HepG2 (cell line): ENCODE data around the gene VASN. TPM values are rescaled to one million over a fixed set of nuclear protein-coding genes. Genes with fewer than 3 reads are reported as not detected.
A peak's percentile ranks its signal among the peaks of the same experiment; 100 is the strongest.

ENCODE experiments used
- ATAC-seq: fragments of 200-7000 bp; cut with Tn5 transposase; 3 replicates; pipeline ENCODE4 v1.9.1; 2020; ENCODE audit warnings: mild to moderate bottlenecking, moderate library complexity
- Bru-seq: library from RNA; stranded (reverse); fragments of 400-500 nt; gene quantifications from one replicate; lab custom pipeline; 2021; lab: Mats Ljungman, UMichigan
- BruChase-seq, 2 experiments: library from RNA; stranded (reverse); fragments of 400-500 nt; gene quantifications; one replicate each; lab custom pipeline; 2021; lab: Mats Ljungman, UMichigan
- BruUV-seq: library from RNA; stranded (reverse); fragments of 400-500 nt; replicated peaks from 2 replicates; lab custom pipeline; 2021; lab: Mats Ljungman, UMichigan
- CTCF ChIA-PET: fragments of 300-600 bp; formaldehyde crosslinking; extraction: SDS; loops from one replicate; lab custom pipeline; 2021; ENCODE audit warnings: low total read pairs, inconsistent platforms, low intra/inter-chr PET ratio; lab: Yijun Ruan, JAX
- POLR2A ChIA-PET: fragments of 350-600 bp; sonication (Branson Sonifier 250); formaldehyde crosslinking; loops from one replicate; lab custom pipeline; 2020; ENCODE audit warnings: antibody characterized with exemption, inconsistent platforms; lab: Yijun Ruan, JAX
- DNase-seq: peaks from one replicate; pipeline ENCODE4 v3.0.0-alpha.2; 2015; ENCODE audit warnings: low spot score
- FAIRE-seq: peaks from 3 replicates; lab custom pipeline; 2011; peaks lifted over from hg19 to GRCh38; lab: Jason Lieb, UNC
- H2AFZ ChIP-seq: one replicate; pipeline ENCODE4 v1.6.1; 2011; ENCODE audit warnings: low read length, inconsistent platforms
- H3K27ac ChIP-seq: fragments of 300-600 bp; 3 replicates; pipeline ENCODE4 v1.8.0; 2011; ENCODE audit warnings: mixed run types, mild to moderate bottlenecking, mixed read lengths, low read length, inconsistent platforms; ENCODE audit not compliant: insufficient read depth; ENCODE audit errors: extremely low read length
- H3K27me3 ChIP-seq, 2 experiments: fragments of 200-600 bp in 1 of 2; 2 replicates in 1 of 2; 3 replicates in 1 of 2; pipeline versions ENCODE4 v1.6.0 to v1.8.0; 2011; ENCODE audit warnings: low read length in 2 of 2, mild to moderate bottlenecking in 2 of 2, moderate library complexity in 2 of 2, inconsistent platforms in 1 of 2; ENCODE audit not compliant: insufficient read depth in 2 of 2, control insufficient read depth in 1 of 2
- H3K36me3 ChIP-seq, 2 experiments: fragments of 200-600 bp in 1 of 2; replicated peaks in 1 of 2; 2 replicates in 1 of 2; 3 replicates in 1 of 2; pipeline versions ENCODE4 v1.5.1 to v1.8.0; 2011; ENCODE audit warnings: low read length in 2 of 2, inconsistent platforms in 1 of 2; ENCODE audit not compliant: insufficient read depth in 2 of 2, control insufficient read depth in 1 of 2
- H3K4me1 ChIP-seq: 2 replicates; pipeline ENCODE4 v1.5.1; 2012; ENCODE audit warnings: low read length, inconsistent platforms; ENCODE audit not compliant: insufficient read depth
- H3K4me2 ChIP-seq: 2 replicates; pipeline ENCODE4 v1.6.0; 2011; ENCODE audit warnings: low read depth, low read length, inconsistent platforms
- H3K4me3 ChIP-seq, 3 experiments: fragments of 200-600 bp in 1 of 3; sonication (generic), shearing (Covaris generic) in 1 of 3; replicated peaks in 1 of 3; 2 replicates each; pipeline ENCODE4 v1.5.1; 2011 to 2016; ENCODE audit warnings: low read length in 3 of 3, inconsistent platforms in 2 of 3, low read depth in 2 of 3, mild to moderate bottlenecking in 2 of 3, control low read depth in 1 of 3, mixed read lengths in 1 of 3; ENCODE audit not compliant: insufficient read depth in 1 of 3
- H3K79me2 ChIP-seq: one replicate; pipeline ENCODE4 v1.6.1; 2011; ENCODE audit warnings: low read length, inconsistent platforms; ENCODE audit not compliant: insufficient read depth
- H3K9ac ChIP-seq: 2 replicates; pipeline ENCODE4 v1.6.0; 2011; ENCODE audit warnings: mild to moderate bottlenecking, low read depth, low read length, inconsistent platforms; ENCODE audit not compliant: insufficient read depth
- H3K9me3 ChIP-seq: 2 replicates; pipeline ENCODE4 v1.5.1; 2012; ENCODE audit warnings: mild to moderate bottlenecking, low read length
- H4K20me1 ChIP-seq: 2 replicates; pipeline ENCODE4 v1.6.0; 2011; ENCODE audit warnings: inconsistent platforms, mild to moderate bottlenecking, low read length, moderate library complexity; ENCODE audit not compliant: insufficient read depth
- CHD4 ChIP-seq: fragments of 200-600 bp; sonication (generic); IDR thresholded peaks from 2 replicates; pipeline ENCODE4 v1.7.0; 2017; ENCODE audit warnings: mild to moderate bottlenecking, low read length, borderline replicate concordance
- FIP1L1 ChIP-seq: fragments of 200-400 bp; formaldehyde crosslinking; IDR thresholded peaks from 2 replicates; pipeline ENCODE4 v1.6.1; 2018; ENCODE audit warnings: low read depth, mild to moderate bottlenecking, low read length, moderate library complexity, borderline replicate concordance; ENCODE audit not compliant: insufficient read depth
- GLI4 ChIP-seq: sonication (generic); formaldehyde crosslinking; IDR thresholded peaks from 2 replicates; pipeline ENCODE4 v1.5.1; 2020; ENCODE audit warnings: missing genetic modification reagents, mild to moderate bottlenecking, moderate library complexity, borderline replicate concordance
- MEF2D ChIP-seq: sonication (generic); formaldehyde crosslinking; IDR thresholded peaks from 2 replicates; pipeline ENCODE4 v1.5.1; 2020; ENCODE audit warnings: mild to moderate bottlenecking, missing genetic modification reagents
- SATB2 ChIP-seq: sonication (generic); formaldehyde crosslinking; IDR thresholded peaks from 2 replicates; pipeline ENCODE4 v1.5.0; 2020; ENCODE audit warnings: missing genetic modification reagents
- SNAI1 ChIP-seq: sonication (generic); formaldehyde crosslinking; IDR thresholded peaks from 2 replicates; pipeline ENCODE4 v1.5.0; 2020; ENCODE audit warnings: mild to moderate bottlenecking, missing genetic modification reagents, borderline replicate concordance
- THAP9 ChIP-seq: sonication (generic); formaldehyde crosslinking; IDR thresholded peaks from 2 replicates; pipeline ENCODE4; 2020; ENCODE audit warnings: missing genetic modification reagents, mild to moderate bottlenecking, borderline replicate concordance
- ZNF263 ChIP-seq: sonication (generic); formaldehyde crosslinking; IDR thresholded peaks from 2 replicates; pipeline ENCODE4 v1.4.0; 2020; ENCODE audit warnings: missing genetic modification reagents
- ZNF333 ChIP-seq: sonication (generic); formaldehyde crosslinking; IDR thresholded peaks from 2 replicates; pipeline ENCODE4 v1.4.0; 2020; ENCODE audit warnings: mild to moderate bottlenecking, missing genetic modification reagents, borderline replicate concordance
- ZNF556 ChIP-seq: sonication (generic); formaldehyde crosslinking; IDR thresholded peaks from 2 replicates; pipeline ENCODE4 v1.4.0; 2020; ENCODE audit warnings: mild to moderate bottlenecking, missing genetic modification reagents, borderline replicate concordance
- WGBS: methylation state at CpG from one replicate; pipeline ENCODE4 v1.1.6; 2017; ENCODE audit warnings: low lambda C conversion rate; 5-methylcytosine and 5-hydroxymethylcytosine counted together
- in situ Hi-C: cut with HindIII; loops from 2 replicates; pipeline ENCODE4 v1.10.0; 2017; ENCODE audit warnings: low pct_unique_long_range_greater_than_20kb; ENCODE audit not compliant: extremely low pct_ligation_motif_present
- intact Hi-C: fragments of 100-400 bp; cut with micrococcal nuclease; formaldehyde crosslinking; loops from one replicate; pipeline ENCODE4 v1.10.0; 2022; ENCODE audit not compliant: unreplicated experiment
- long read RNA-seq, 2 experiments: library from RNA in 1 of 2; library from polyadenylated mRNA in 1 of 2; stranded (forward) in 1 of 2; unstranded in 1 of 2; transcript quantifications; one replicate each; pipeline ENCODE4 v2.0.0, GENCODE V29; 2019 to 2022
- polyA minus RNA-seq, 3 experiments: library from RNA; depleted of rRNA, polyadenylated mRNA; stranded (reverse); fragments of >200 nt; gene quantifications; 2 replicates each; pipeline ENCODE4 v1.2.3, GENCODE V29; 2011; ENCODE audit warnings: low replicate concordance in 1 of 3
- polyA plus RNA-seq, 8 experiments: library from polyadenylated mRNA; depleted of rRNA in 3 of 8; stranded (reverse) in 7 of 8; unstranded in 1 of 8; fragments of >200 nt; fragmentation: Illumina TruSeq in 4 of 8; extraction: Trizol in 4 of 8; gene quantifications; 2 replicates each; pipeline versions ENCODE4 v1.2.1 to v1.2.3, GENCODE V29; 2011 to 2016; ENCODE audit warnings: low read depth in 4 of 8, missing spikeins in 1 of 8, mixed read lengths in 1 of 8; ENCODE audit not compliant: insufficient read depth in 1 of 8
- total RNA-seq, 5 experiments: library from RNA; depleted of rRNA; stranded (reverse); fragments of >200 nt; fragmentation: Illumina TruSeq; extraction: Trizol; gene quantifications; 2 replicates each; pipeline ENCODE4 v1.2.3, GENCODE V29; 2016; ENCODE audit warnings: low read depth in 1 of 5
- TF ChIP-seq, protein P1 (sequence below): sonication (generic); formaldehyde crosslinking; IDR thresholded peaks from 2 replicates; pipeline ENCODE4 v1.8.0; 2022; ENCODE audit warnings: mild to moderate bottlenecking, missing genetic modification reagents; ENCODE audit not compliant: insufficient replicate concordance

Gene VASN
- total RNA-seq (2016; rRNA removed; fragmentation: Illumina TruSeq; extraction: Trizol) = 6.9 and 18.2 TPM in 2 replicates
- total RNA-seq (2016; cell fraction: cytosol; rRNA removed; fragmentation: Illumina TruSeq; extraction: Trizol; ENCODE audit: low read depth) = 2.8 and 3.3 TPM in 2 replicates
- 5.9 and 17.8 TPM in 2 replicates for total RNA-seq (2016; cell fraction: insoluble cytoplasmic fraction; rRNA removed; fragmentation: Illumina TruSeq; extraction: Trizol)
- 5.8 and 6.6 TPM in 2 replicates for total RNA-seq (2016; cell fraction: membrane; rRNA removed; fragmentation: Illumina TruSeq; extraction: Trizol)
- total RNA-seq (2016; cell fraction: nucleus; rRNA removed; fragmentation: Illumina TruSeq; extraction: Trizol) = 22.5 and 25.6 TPM in 2 replicates
- polyA plus RNA-seq (2011; rRNA removed) = 8.4 and 15.5 TPM in 2 replicates
- 9.0 and 15.7 TPM in 2 replicates for polyA plus RNA-seq (2011; cell fraction: cytosol; rRNA removed)
- 47.1 and 58.1 TPM in 2 replicates for polyA plus RNA-seq (2011; cell fraction: nucleus; rRNA removed)
- 9.8 and 16.9 TPM in 2 replicates for polyA plus RNA-seq (2012)
- 2.3 and 2.6 TPM in 2 replicates for polyA plus RNA-seq (2016; cell fraction: cytosol; fragmentation: Illumina TruSeq; extraction: Trizol; ENCODE audit: low read depth)
- polyA plus RNA-seq (2016; cell fraction: insoluble cytoplasmic fraction; fragmentation: Illumina TruSeq; extraction: Trizol; ENCODE audit: low read depth) = 7.7 and 10.2 TPM in 2 replicates
- 3.1 and 4.1 TPM in 2 replicates for polyA plus RNA-seq (2016; cell fraction: membrane; fragmentation: Illumina TruSeq; extraction: Trizol; ENCODE audit: low read depth)
- 40.8 and 43.4 TPM in 2 replicates for polyA plus RNA-seq (2016; cell fraction: nucleus; fragmentation: Illumina TruSeq; extraction: Trizol; ENCODE audit: insufficient read depth, low read depth)
- polyA minus RNA-seq (2011; rRNA and poly(A)+ RNA removed; ENCODE audit: low replicate concordance) = 1.2 and 47.2 TPM in 2 replicates
- 18.8 and 21.5 TPM in 2 replicates for polyA minus RNA-seq (2011; cell fraction: cytosol; rRNA and poly(A)+ RNA removed)
- 32.1 and 35.9 TPM in 2 replicates for polyA minus RNA-seq (2011; cell fraction: nucleus; rRNA and poly(A)+ RNA removed)
- percentile 68 among the genes with signal in this experiment for Bru-seq, nascent RNA
- percentile 87 among the genes with signal in this experiment for BruChase-seq, experiment 1, labeled RNA remaining after a 6-hour chase
- BruChase-seq, experiment 2, labeled RNA remaining after a 2-hour chase = percentile 76 among the genes with signal in this experiment
- long read RNA-seq, experiment 1, transcript VASN-201 (2 exons, 2,806 nt) = major isoform, 34 of 57 reads
- long read RNA-seq, experiment 1, partial matches to known transcripts = 23 of 57 reads
- long read RNA-seq, experiment 1, other reads (novel, unspliced or antisense) = 0 of 57 reads
- long read RNA-seq, experiment 2, transcript VASN-201 (2 exons, 2,806 nt) = major isoform, 92 of 144 reads
- long read RNA-seq, experiment 2, partial matches to known transcripts = 51 of 144 reads
- long read RNA-seq, experiment 2, other reads (novel, unspliced or antisense) = 1 of 144 reads

GRCh38 chr16:4371357-4372000 is at the start of gene VASN:
VASN (plus strand) TSS chr16:4371848; CDS start chr16:4380878, 9,030 bp downstream.
- Histone ChIP-seq H3K79me2 (peaks cover 40% of the 10 kb centered on the region), H2AFZ (no peak within 1 kb of the TSS), H3K27me3 (no peaks in the 10 kb centered on the region), H3K4me2 (peak within 1 kb of the TSS; percentile 86), H3K36me3 (0 out of 5 replicates have a peak, but pooled peaks cover 0 to 2% of the 10 kb centered on the region in 2 experiments), H3K4me3 (peak within 1 kb of the TSS; percentile 76 to 92 (median 82)), H3K4me1 (peaks cover 88% of the 10 kb centered on the region), H4K20me1 (peaks cover 28% of the 10 kb centered on the region), H3K9me3 (no peaks in the 10 kb centered on the region), H3K9ac (peak within 1 kb of the TSS; percentile 78), H3K27ac (peak within 1 kb of the TSS; percentile 83)
- ATAC-seq (peak; percentile 34), DNase-seq (peak; percentile 59), FAIRE-seq (peak; percentile 68)
- 0% methylated on average over 4 of the region's 50 CpGs for WGBS
- intact Hi-C loops = no loop called here
- in situ Hi-C loops = no loop called here
- CTCF ChIA-PET = no interaction called here
- POLR2A ChIA-PET = interaction anchor here (0.9 to 3.5 kb wide), 15 partner anchors 9 to 245 kb away, joined by 3 to 36 read pairs (median 4); partner anchors contain the start of gene PAM16
- BruUV-seq = no TSS peak
- TF ChIP-seq SNAI1 = no peak
- no peak for TF ChIP-seq ZNF333 (CRISPR knock-in tag)
- no peak for TF ChIP-seq FIP1L1
- TF ChIP-seq MEF2D (CRISPR knock-in tag) = no peak
- 0 out of 2 replicates have a peak, but pooled peaks have one; percentile 45 for TF ChIP-seq ZNF556 (CRISPR knock-in tag)
- no peak for TF ChIP-seq THAP9 (CRISPR knock-in tag)
- TF ChIP-seq, protein P1, sequence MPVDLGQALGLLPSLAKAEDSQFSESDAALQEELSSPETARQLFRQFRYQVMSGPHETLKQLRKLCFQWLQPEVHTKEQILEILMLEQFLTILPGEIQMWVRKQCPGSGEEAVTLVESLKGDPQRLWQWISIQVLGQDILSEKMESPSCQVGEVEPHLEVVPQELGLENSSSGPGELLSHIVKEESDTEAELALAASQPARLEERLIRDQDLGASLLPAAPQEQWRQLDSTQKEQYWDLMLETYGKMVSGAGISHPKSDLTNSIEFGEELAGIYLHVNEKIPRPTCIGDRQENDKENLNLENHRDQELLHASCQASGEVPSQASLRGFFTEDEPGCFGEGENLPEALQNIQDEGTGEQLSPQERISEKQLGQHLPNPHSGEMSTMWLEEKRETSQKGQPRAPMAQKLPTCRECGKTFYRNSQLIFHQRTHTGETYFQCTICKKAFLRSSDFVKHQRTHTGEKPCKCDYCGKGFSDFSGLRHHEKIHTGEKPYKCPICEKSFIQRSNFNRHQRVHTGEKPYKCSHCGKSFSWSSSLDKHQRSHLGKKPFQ (CRISPR knock-in tag) = peak; percentile 44
- no peak for TF ChIP-seq GLI4 (CRISPR knock-in tag)
- TF ChIP-seq ZNF263 = no peak
- 0 out of 2 replicates have a peak, but pooled peaks have one; percentile 41 for TF ChIP-seq SATB2 (CRISPR knock-in tag)
- TF ChIP-seq CHD4 = no peak
